ENCODE measurements around the gene TRIL. TPM values are rescaled to one million over a fixed set of nuclear protein-coding genes. Genes with fewer than 3 reads are reported as not detected.

The TRIL gene
- total and polyA plus RNA-seq, 2 of the 4 experiments (the other 2 are of a cell fraction) = under 0.01 to 0.09 TPM

DNA sequence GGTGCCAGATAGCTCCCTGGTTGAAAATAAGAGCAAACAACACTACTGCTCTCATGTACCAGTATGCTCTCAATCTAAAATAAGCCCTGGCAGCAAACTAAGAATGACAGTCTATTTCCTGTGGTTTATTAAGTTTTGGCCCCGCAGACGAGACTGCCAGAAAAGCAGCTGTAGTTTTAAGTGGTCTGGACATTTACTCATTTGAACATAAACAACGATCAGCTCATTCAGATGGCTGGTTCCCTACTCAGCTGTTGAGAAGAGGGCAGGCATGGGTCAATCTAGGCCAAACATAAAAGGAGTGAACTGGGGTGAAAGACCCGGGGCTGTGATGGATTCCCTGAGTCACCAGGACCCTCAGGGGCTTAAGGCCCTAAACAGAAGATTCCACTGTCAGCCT, 4.5 kb downstream of the TRIL start:
- no peak overlapping the region for H3K14ac ChIP-seq (replicated peaks; ENCODE audit: low read depth, low read length)
- no peak overlapping the region for H3K27ac ChIP-seq (ENCODE audit: insufficient read depth, low read length)
- BruUV-seq (replicated peaks) = no TSS peak
- CTCF ChIA-PET = interaction anchor here (0.8 to 1.4 kb wide), 2 partner anchors 10 to 32 kb away, joined by 4 read pairs; no protein-coding TSS in a partner anchor
- no peak overlapping the region for H3K56ac ChIP-seq (ENCODE audit: extremely low read depth, insufficient read depth, low read length)
- peaks cover 12% of the 10 kb centered on the region for H3K4me1 ChIP-seq (ENCODE audit: control insufficient read depth, insufficient read depth, low read length)
- H2AFZ ChIP-seq (replicated peaks; ENCODE audit: low read length, poor library complexity) = no peak overlapping the region
- peak overlapping the region; percentile 38; the same call in 1 of the 2 replicates for H3K4me2 ChIP-seq (ENCODE audit: low read depth, low read length)
- no peak overlapping the region for H2BK5ac ChIP-seq (ENCODE audit: low read depth, low read length, poor library complexity, severe bottlenecking)
- intact Hi-C loops (cut with micrococcal nuclease) (no loop called here), in situ Hi-C loops (cut with MboI; ENCODE audit: low sequenced_read_pairs) (no loop called here), dilution Hi-C loops (cut with HindIII; ENCODE audit: low sequenced_read_pairs, unreplicated experiment) (no loop called here)
- DNase-seq = peak; percentile 44
- H2AK5ac ChIP-seq (ENCODE audit: low read depth, low read length) = no peak overlapping the region
- H3K36me3 ChIP-seq (ENCODE audit: control insufficient read depth, insufficient read depth, low read length) = no peaks in the 10 kb centered on the region
- no peak for TF ChIP-seq CEBPB (IDR thresholded peaks at IDR 0.05; ENCODE audit: low read depth, low read length)
- TF ChIP-seq, protein P1, sequence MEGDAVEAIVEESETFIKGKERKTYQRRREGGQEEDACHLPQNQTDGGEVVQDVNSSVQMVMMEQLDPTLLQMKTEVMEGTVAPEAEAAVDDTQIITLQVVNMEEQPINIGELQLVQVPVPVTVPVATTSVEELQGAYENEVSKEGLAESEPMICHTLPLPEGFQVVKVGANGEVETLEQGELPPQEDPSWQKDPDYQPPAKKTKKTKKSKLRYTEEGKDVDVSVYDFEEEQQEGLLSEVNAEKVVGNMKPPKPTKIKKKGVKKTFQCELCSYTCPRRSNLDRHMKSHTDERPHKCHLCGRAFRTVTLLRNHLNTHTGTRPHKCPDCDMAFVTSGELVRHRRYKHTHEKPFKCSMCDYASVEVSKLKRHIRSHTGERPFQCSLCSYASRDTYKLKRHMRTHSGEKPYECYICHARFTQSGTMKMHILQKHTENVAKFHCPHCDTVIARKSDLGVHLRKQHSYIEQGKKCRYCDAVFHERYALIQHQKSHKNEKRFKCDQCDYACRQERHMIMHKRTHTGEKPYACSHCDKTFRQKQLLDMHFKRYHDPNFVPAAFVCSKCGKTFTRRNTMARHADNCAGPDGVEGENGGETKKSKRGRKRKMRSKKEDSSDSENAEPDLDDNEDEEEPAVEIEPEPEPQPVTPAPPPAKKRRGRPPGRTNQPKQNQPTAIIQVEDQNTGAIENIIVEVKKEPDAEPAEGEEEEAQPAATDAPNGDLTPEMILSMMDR (conservative IDR thresholded peaks at IDR 0.05; ENCODE audit: low read depth, low read length) = no peak
- TF ChIP-seq POLR2A (IDR thresholded peaks at IDR 0.05; ENCODE audit: low read depth, low read length) = no peak
- no peak for TF ChIP-seq MXI1 (IDR thresholded peaks at IDR 0.05; ENCODE audit: borderline replicate concordance, low read depth, low read length)
- no peak for TF ChIP-seq SMC3 (IDR thresholded peaks at IDR 0.05; ENCODE audit: low read depth, low read length)
- no peak for TF ChIP-seq NFE2L2 (IDR thresholded peaks at IDR 0.05; ENCODE audit: low read depth, low read length)
- no peak for TF ChIP-seq RCOR1 (IDR thresholded peaks at IDR 0.05; ENCODE audit: insufficient replicate concordance, low read length)
- TF ChIP-seq BHLHE40 (IDR thresholded peaks at IDR 0.05; ENCODE audit: low read depth, low read length) = no peak
- no peak for TF ChIP-seq MAFK (IDR thresholded peaks at IDR 0.05; ENCODE audit: low read depth, low read length)
- TF ChIP-seq RFX5 (IDR thresholded peaks at IDR 0.05; ENCODE audit: low read depth, low read length) = no peak
- no peak for TF ChIP-seq FOS (IDR thresholded peaks at IDR 0.05; ENCODE audit: low read depth, low read length)
- no peak for TF ChIP-seq USF2 (IDR thresholded peaks at IDR 0.05; ENCODE audit: low read depth, low read length)
- TF ChIP-seq CHD1 (IDR thresholded peaks at IDR 0.05; ENCODE audit: low read depth, low read length) = no peak
- TF ChIP-seq, protein P2, sequence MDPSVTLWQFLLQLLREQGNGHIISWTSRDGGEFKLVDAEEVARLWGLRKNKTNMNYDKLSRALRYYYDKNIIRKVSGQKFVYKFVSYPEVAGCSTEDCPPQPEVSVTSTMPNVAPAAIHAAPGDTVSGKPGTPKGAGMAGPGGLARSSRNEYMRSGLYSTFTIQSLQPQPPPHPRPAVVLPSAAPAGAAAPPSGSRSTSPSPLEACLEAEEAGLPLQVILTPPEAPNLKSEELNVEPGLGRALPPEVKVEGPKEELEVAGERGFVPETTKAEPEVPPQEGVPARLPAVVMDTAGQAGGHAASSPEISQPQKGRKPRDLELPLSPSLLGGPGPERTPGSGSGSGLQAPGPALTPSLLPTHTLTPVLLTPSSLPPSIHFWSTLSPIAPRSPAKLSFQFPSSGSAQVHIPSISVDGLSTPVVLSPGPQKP (IDR thresholded peaks at IDR 0.05; ENCODE audit: borderline replicate concordance, low read depth, low read length) = no peak
- POLR2A ChIA-PET (ENCODE audit: unreplicated experiment) = no interaction called here
- no peak overlapping the region for H3K4ac ChIP-seq (ENCODE audit: low read depth, low read length)
- peaks cover 43% of the 10 kb centered on the region for H3K27me3 ChIP-seq (ENCODE audit: control insufficient read depth, insufficient read depth, low read length)
- no peaks in the 10 kb centered on the region for H4K20me1 ChIP-seq (ENCODE audit: insufficient read depth, low read length)
- H4K91ac ChIP-seq (ENCODE audit: insufficient read depth, low read depth, low read length) = no peak overlapping the region
- no peak overlapping the region for H4K8ac ChIP-seq (ENCODE audit: low read depth in 2 of 2, low read length in 2 of 2)
- H4K5ac ChIP-seq (ENCODE audit: low read depth, low read length) = no peak overlapping the region
- ATAC-seq (ENCODE audit: low read depth) = peak; percentile 16
- no peaks in the 10 kb centered on the region for H3K79me1 ChIP-seq (ENCODE audit: low read depth in 1 of 2, low read length in 2 of 2)
- no peak overlapping the region for H2BK120ac ChIP-seq (ENCODE audit: low read depth, low read length)
- H2AK9ac ChIP-seq (replicated peaks; ENCODE audit: low read depth, low read length, poor library complexity) = no peak overlapping the region
- no peak overlapping the region for H3K23ac ChIP-seq (ENCODE audit: low read depth, low read length)
- H3K18ac ChIP-seq (ENCODE audit: low read depth, low read length) = no peak overlapping the region
- no peak overlapping the region for H3K9ac ChIP-seq (ENCODE audit: low read depth, low read length)
- peaks cover 7% of the 10 kb centered on the region; the same call in 1 of the 2 replicates for H3K9me3 ChIP-seq (ENCODE audit: control insufficient read depth, insufficient read depth, low read length)
- 0% methylated on average over 1 of the region's 4 CpGs; no CpG with 5 or more reads in 1 of the 2 experiments for WGBS, 2 experiments (ENCODE audit: extremely low coverage in 2 of 2, insufficient read length in 1 of 2)
- H2BK20ac ChIP-seq (ENCODE audit: low read depth, low read length) = no peak overlapping the region
- no peaks in the 10 kb centered on the region for H3K9me1 ChIP-seq (ENCODE audit: insufficient read depth, low read length)
- H3K4me3 ChIP-seq (ENCODE audit: insufficient read depth, low read depth, low read length) = no peak overlapping the region
- H2BK15ac ChIP-seq (ENCODE audit: low read depth, low read length) = no peak overlapping the region
